Loucy (cell line): ENCODE data around the gene ZFYVE21.

Experiments used
- CTCF ChIP-seq: fragments of 200-600 bp; sonication (generic); conservative IDR thresholded peaks from 2 replicates; pipeline ENCODE4 v1.5.1; 2014; ENCODE audit warnings: mild to moderate bottlenecking, antibody characterized with exemption, low read length
- EZH2phosphoT487 ChIP-seq: fragments of 200-600 bp; IDR thresholded peaks from 2 replicates; pipeline ENCODE4 v1.6.1; 2018; ENCODE audit warnings: antibody characterized with exemption, mild to moderate bottlenecking, moderate library complexity, borderline replicate concordance

GRCh38 chr14:103694572-103695026 lies 21.0 kb upstream of the ZFYVE21 start:
- 0 out of 2 replicates have a peak, but pooled peaks have one; percentile 10 for TF ChIP-seq CTCF
- no peak for TF ChIP-seq EZH2phosphoT487
